ENCODE data around the gene NDRG4.

Gene NDRG4

GRCh38 chr16:58510097-58510775 is 10.3 kb downstream of the NDRG4 start:
- no peaks in the 10 kb centered on the region for H3K4me1 ChIP-seq (ENCODE audit: insufficient read depth, low read length, poor library complexity, severe bottlenecking)
- H3K36me3 ChIP-seq (ENCODE audit: insufficient read depth, low read length), result peaks cover 7% of the 10 kb centered on the region; the same call in 1 of the 2 replicates
- H2AFZ ChIP-seq (ENCODE audit: low read length), result no peak overlapping the region
- no peaks in the 10 kb centered on the region for H3K79me2 ChIP-seq (ENCODE audit: insufficient read depth, low read length)
- no peaks in the 10 kb centered on the region for H3K27me3 ChIP-seq (ENCODE audit: insufficient read depth, low read length, poor library complexity, severe bottlenecking)
- no peaks in the 10 kb centered on the region for H4K20me1 ChIP-seq (ENCODE audit: insufficient read depth, low read length, poor library complexity, severe bottlenecking)
- TF ChIP-seq EZH2phosphoT487 (IDR thresholded peaks at IDR 0.05; ENCODE audit: borderline replicate concordance), result no peak
- TF ChIP-seq CTCF (conservative IDR thresholded peaks at IDR 0.05; ENCODE audit: low read length), result no peak
- no peaks in the 10 kb centered on the region for H3K9me2 ChIP-seq (replicated peaks; ENCODE audit: low read depth, low read length)
- H3K4me2 ChIP-seq (ENCODE audit: low read depth, low read length, poor library complexity, severe bottlenecking), result no peak overlapping the region
- no peaks in the 10 kb centered on the region for H3F3A ChIP-seq (ENCODE audit: low read depth)
- no peak overlapping the region for H3K4me3 ChIP-seq (ENCODE audit: low read length, poor library complexity, severe bottlenecking)
- no peak overlapping the region for H3K9ac ChIP-seq (ENCODE audit: low read depth, low read length, poor library complexity, severe bottlenecking)
- H3K9me3 ChIP-seq (ENCODE audit: insufficient read depth, low read depth, low read length), result no peaks in the 10 kb centered on the region

GRCh38 chr16:58510776-58511628 is 11.1 kb downstream of the NDRG4 start:
- Histone ChIP-seq H2AFZ (ENCODE audit: low read length) (no peak overlapping the region), H3K36me3 (ENCODE audit: insufficient read depth, low read length) (peaks cover 7% of the 10 kb centered on the region; the same call in 1 of the 2 replicates), H3K9ac (ENCODE audit: low read depth, low read length, poor library complexity, severe bottlenecking) (no peak overlapping the region), H3K9me3 (ENCODE audit: insufficient read depth, low read depth, low read length) (no peaks in the 10 kb centered on the region), H3K4me2 (ENCODE audit: low read depth, low read length, poor library complexity, severe bottlenecking) (no peak overlapping the region), H3K27me3 (ENCODE audit: insufficient read depth, low read length, poor library complexity, severe bottlenecking) (no peaks in the 10 kb centered on the region), H3K9me2 (replicated peaks; ENCODE audit: low read depth, low read length) (no peaks in the 10 kb centered on the region), H3F3A (ENCODE audit: low read depth) (no peaks in the 10 kb centered on the region), H4K20me1 (ENCODE audit: insufficient read depth, low read length, poor library complexity, severe bottlenecking) (no peaks in the 10 kb centered on the region), H3K79me2 (ENCODE audit: insufficient read depth, low read length) (no peaks in the 10 kb centered on the region), H3K4me1 (ENCODE audit: insufficient read depth, low read length, poor library complexity, severe bottlenecking) (no peaks in the 10 kb centered on the region), H3K4me3 (ENCODE audit: low read length, poor library complexity, severe bottlenecking) (no peak overlapping the region)
- TF ChIP-seq EZH2phosphoT487 (IDR thresholded peaks at IDR 0.05; ENCODE audit: borderline replicate concordance) (no peak), CTCF (conservative IDR thresholded peaks at IDR 0.05; ENCODE audit: low read length) (no peak)

GRCh38 chr16:58511933-58512815 is 12.2 kb downstream of the NDRG4 start:
- H3K79me2 ChIP-seq (ENCODE audit: insufficient read depth, low read length), result no peaks in the 10 kb centered on the region
- no peaks in the 10 kb centered on the region for H4K20me1 ChIP-seq (ENCODE audit: insufficient read depth, low read length, poor library complexity, severe bottlenecking)
- H2AFZ ChIP-seq (ENCODE audit: low read length), result no peak overlapping the region
- no peak overlapping the region for H3K9ac ChIP-seq (ENCODE audit: low read depth, low read length, poor library complexity, severe bottlenecking)
- H3F3A ChIP-seq (ENCODE audit: low read depth), result no peaks in the 10 kb centered on the region
- H3K4me2 ChIP-seq (ENCODE audit: low read depth, low read length, poor library complexity, severe bottlenecking), result no peak overlapping the region
- H3K4me3 ChIP-seq (ENCODE audit: low read length, poor library complexity, severe bottlenecking), result no peak overlapping the region
- TF ChIP-seq CTCF (conservative IDR thresholded peaks at IDR 0.05; ENCODE audit: low read length) (peak; percentile 85), EZH2phosphoT487 (IDR thresholded peaks at IDR 0.05; ENCODE audit: borderline replicate concordance) (no peak)
- H3K4me1 ChIP-seq (ENCODE audit: insufficient read depth, low read length, poor library complexity, severe bottlenecking), result no peaks in the 10 kb centered on the region
- H3K27me3 ChIP-seq (ENCODE audit: insufficient read depth, low read length, poor library complexity, severe bottlenecking), result no peaks in the 10 kb centered on the region
- no peaks in the 10 kb centered on the region for H3K9me2 ChIP-seq (replicated peaks; ENCODE audit: low read depth, low read length)
- H3K9me3 ChIP-seq (ENCODE audit: insufficient read depth, low read depth, low read length), result no peaks in the 10 kb centered on the region
- H3K36me3 ChIP-seq (ENCODE audit: insufficient read depth, low read length), result peaks cover 17% of the 10 kb centered on the region; the same call in 1 of the 2 replicates
